ENCODE results near the gene HPCAL1. TPM values are rescaled to one million over a fixed set of nuclear protein-coding genes. Genes with fewer than 3 reads are reported as not detected.

The HPCAL1 gene
- total and polyA plus RNA-seq, 8 donors, result 14.0 to 571 (median 85.4) TPM

DNA sequence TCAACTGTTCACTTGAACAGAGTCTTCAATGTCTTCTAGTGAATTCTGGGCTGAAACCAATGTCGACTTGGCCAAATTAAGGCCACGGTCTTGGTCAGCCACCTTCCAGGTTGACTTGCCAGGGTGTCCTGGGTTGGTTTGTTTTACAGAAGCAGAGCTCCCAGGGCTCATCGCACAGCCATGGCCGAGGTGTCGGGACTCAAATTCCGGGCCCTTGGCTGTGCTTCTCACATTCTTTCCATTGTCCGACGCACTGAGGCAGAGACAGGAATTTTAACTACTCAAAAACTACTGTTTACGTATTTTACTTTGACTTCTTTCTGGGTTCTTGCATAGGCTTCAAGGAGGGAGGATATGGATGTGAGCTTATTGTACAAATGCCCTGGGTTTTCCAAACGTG, 51.7 kb downstream of the HPCAL1 start:
- Histone ChIP-seq H3K36me3 (peaks cover 0 to 20% (median 17%) of the 10 kb centered on the region in 4 donors), H3K9me3 (no peaks in the 10 kb centered on the region), H3K4me1 (peaks cover 0 to 7% (median 3%) of the 10 kb centered on the region in 4 donors), H3K4me3 (no peak overlapping the region), H3K27me3 (no peaks in the 10 kb centered on the region), H3K27ac (no peak overlapping the region)
- DNase-seq, result no peak
- 86 to 94% (median 91%) methylated on average over 10 of the region's 10 CpGs for WGBS, 5 donors
- intact Hi-C loops (cut with DNase I; ENCODE audit: low total_unique reads), result no loop called here
- TF ChIP-seq POLR2A (IDR thresholded peaks at IDR 0.05), result no peak
- no peak for TF ChIP-seq POLR2AphosphoS5 (IDR thresholded peaks at IDR 0.05)
- TF ChIP-seq EP300 (IDR thresholded peaks at IDR 0.05), result no peak
- TF ChIP-seq CTCF (IDR thresholded peaks at IDR 0.05), result no peak

GRCh38 chr2:10355471-10356438, 53.1 kb downstream of the HPCAL1 start:
- no peak for DNase-seq
- Histone ChIP-seq H3K4me3 (no peak overlapping the region), H3K27ac (no peak overlapping the region), H3K36me3 (peaks cover 0 to 26% (median 20%) of the 10 kb centered on the region in 4 donors), H3K27me3 (no peaks in the 10 kb centered on the region), H3K9me3 (no peaks in the 10 kb centered on the region), H3K4me1 (peaks cover 5 to 17% (median 10%) of the 10 kb centered on the region in 4 donors)
- intact Hi-C loops (cut with DNase I; ENCODE audit: low total_unique reads), result no loop called here
- 85 to 90% (median 86%) methylated on average over 14 to 16 of the region's 16 CpGs for WGBS, 5 donors
- TF ChIP-seq POLR2AphosphoS5 (IDR thresholded peaks at IDR 0.05) (no peak), POLR2A (IDR thresholded peaks at IDR 0.05) (no peak)

DNA sequence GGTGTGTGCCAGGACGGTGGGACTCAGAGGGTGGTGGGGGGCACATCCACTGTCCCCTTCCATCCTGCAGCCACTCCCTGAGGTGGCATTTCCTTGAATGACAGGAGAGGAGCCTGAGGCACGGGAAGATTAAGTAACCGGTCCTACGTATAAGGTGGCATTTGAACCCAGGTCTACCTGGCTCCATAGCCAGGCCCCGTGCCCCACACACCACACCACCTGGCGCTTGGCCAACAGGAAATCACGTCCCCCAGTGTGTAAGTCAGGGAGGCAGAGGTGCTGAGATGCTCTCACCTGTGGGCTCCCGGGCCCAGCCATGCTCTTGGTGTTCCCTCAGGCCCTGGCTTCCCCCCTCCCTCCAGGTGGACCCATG, 53.7 kb downstream of the HPCAL1 start:
- Histone ChIP-seq H3K4me1 (peaks cover 8 to 23% (median 17%) of the 10 kb centered on the region in 4 donors), H3K9me3 (no peaks in the 10 kb centered on the region), H3K4me3 (no peak overlapping the region), H3K27me3 (no peaks in the 10 kb centered on the region), H3K36me3 (peaks cover 0 to 26% (median 20%) of the 10 kb centered on the region in 4 donors), H3K27ac (no peak overlapping the region)
- no peak for DNase-seq
- intact Hi-C loops (cut with DNase I; ENCODE audit: low total_unique reads), result no loop called here
- TF ChIP-seq POLR2A (IDR thresholded peaks at IDR 0.05), result no peak
- TF ChIP-seq CTCF (IDR thresholded peaks at IDR 0.05), result no peak
- 66 to 91% (median 73%) methylated on average over 5 to 8 of the region's 8 CpGs for WGBS, 5 donors

- peaks cover 12 to 34% (median 27%) of the 10 kb centered on the region in 4 donors for H3K4me1 ChIP-seq
- H3K27ac ChIP-seq, result no peak overlapping the region
- peaks cover 0 to 26% (median 20%) of the 10 kb centered on the region in 4 donors for H3K36me3 ChIP-seq
- intact Hi-C loops (cut with DNase I; ENCODE audit: low total_unique reads), result no loop called here
- WGBS, 5 donors, result 79 to 89% (median 83%) methylated on average over 24 of the region's 24 CpGs
- no peaks in the 10 kb centered on the region for H3K9me3 ChIP-seq
- no peak for TF ChIP-seq POLR2AphosphoS5 (IDR thresholded peaks at IDR 0.05)
- TF ChIP-seq EP300 (IDR thresholded peaks at IDR 0.05), result no peak
- no peak for TF ChIP-seq POLR2A (IDR thresholded peaks at IDR 0.05)
- TF ChIP-seq CTCF (IDR thresholded peaks at IDR 0.05), result no peak
- no peak overlapping the region for H3K4me3 ChIP-seq
- no peaks in the 10 kb centered on the region for H3K27me3 ChIP-seq
- no peak for DNase-seq
These were observed 54.8 kb downstream of the HPCAL1 start for GRCh38 chr2:10357193-10358169.
